ENCODE results near the gene NKX2-4. TPM values are rescaled to one million over a fixed set of nuclear protein-coding genes. Genes with fewer than 3 reads are reported as not detected.

NKX2-4 gene
- total and polyA plus RNA-seq, 9 donors = 0.05 TPM; not detected in 8

- Histone ChIP-seq H3K9me3 (replicated peaks; ENCODE audit: control insufficient read depth, low read depth, low read length) (no peaks in the 10 kb centered on the region), H3K4me3 (ENCODE audit: low read length) (no peak overlapping the region), H3K27ac (ENCODE audit: low read length) (no peak overlapping the region), H3K4me1 (ENCODE audit: control insufficient read depth, insufficient read depth, low read length) (peaks cover 5% of the 10 kb centered on the region), H3K36me3 (ENCODE audit: control insufficient read depth, insufficient read depth, low read length) (no peaks in the 10 kb centered on the region), H3K27me3 (ENCODE audit: control insufficient read depth, insufficient read depth, low read length) (peaks cover 45% of the 10 kb centered on the region)
- DNase-seq = no peak
- WGBS (ENCODE audit: insufficient coverage) = no CpG with 5 or more reads among the region's 3 CpGs
These were observed 2.8 kb downstream of the NKX2-4 start for GRCh38 chr20:21394551-21394950.

DNA sequence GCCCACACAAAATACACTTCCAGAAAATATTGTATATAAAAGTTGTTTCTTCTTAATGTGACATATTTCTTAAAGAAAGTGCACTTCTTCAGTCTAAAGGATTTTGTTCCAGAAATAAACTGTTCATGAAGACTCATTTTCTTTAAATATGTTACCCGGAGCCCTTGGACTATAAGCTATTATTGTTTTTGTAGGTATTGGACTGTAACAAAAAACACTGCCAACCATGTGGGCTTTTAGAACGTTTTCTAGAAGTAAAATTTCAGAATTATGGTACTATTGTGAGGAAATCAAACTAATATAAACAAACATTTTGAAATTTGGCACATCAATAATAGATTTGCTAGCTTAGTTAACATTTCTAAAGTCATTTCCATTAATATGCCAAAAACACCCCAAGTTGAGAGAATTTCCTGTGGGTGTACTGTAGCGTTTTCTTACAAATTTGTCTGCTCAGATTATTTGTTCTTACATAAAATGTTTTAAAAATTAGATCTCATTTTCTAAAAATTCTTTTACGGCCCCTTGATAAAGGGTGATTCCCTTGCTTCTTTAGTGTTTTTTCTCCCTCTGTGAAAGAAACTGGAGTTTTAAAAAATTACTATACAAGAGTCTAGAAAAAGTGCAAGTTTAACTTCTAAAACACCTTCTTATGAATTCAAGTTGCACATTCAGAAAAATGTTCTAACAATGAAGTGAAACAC, 3.4 kb downstream of the NKX2-4 start:
- Histone ChIP-seq H3K27me3 (ENCODE audit: control insufficient read depth, insufficient read depth, low read length) (peaks cover 45% of the 10 kb centered on the region), H3K9me3 (replicated peaks; ENCODE audit: control insufficient read depth, low read depth, low read length) (no peaks in the 10 kb centered on the region), H3K36me3 (ENCODE audit: control insufficient read depth, insufficient read depth, low read length) (no peaks in the 10 kb centered on the region), H3K27ac (ENCODE audit: low read length) (no peak overlapping the region), H3K4me1 (ENCODE audit: control insufficient read depth, insufficient read depth, low read length) (peaks cover 5% of the 10 kb centered on the region), H3K4me3 (ENCODE audit: low read length) (no peak overlapping the region)
- WGBS (ENCODE audit: insufficient coverage) = no CpG with 5 or more reads among the region's 4 CpGs
- peak; percentile 13 for DNase-seq

DNA sequence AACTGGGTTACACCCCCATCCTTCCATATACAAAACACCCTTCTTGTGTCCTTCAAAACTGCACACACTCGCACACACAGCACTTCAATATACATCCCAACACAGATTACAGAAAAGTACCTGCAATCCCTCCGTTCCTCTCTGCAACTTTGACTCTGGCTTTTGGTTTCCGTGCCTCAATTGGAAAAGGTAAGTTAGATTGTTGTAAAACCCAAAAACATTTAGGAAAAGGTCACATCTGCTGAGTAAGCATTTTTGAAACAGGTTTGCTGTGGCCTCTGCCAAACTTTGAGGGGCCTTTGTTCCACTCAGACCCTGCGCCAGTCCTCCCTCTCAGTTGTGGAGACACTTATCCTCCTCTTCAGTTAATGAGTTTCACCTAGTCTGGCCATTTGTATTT, 4.2 kb downstream of the NKX2-4 start:
- no CpG with 5 or more reads among the region's 4 CpGs for WGBS (ENCODE audit: insufficient coverage)
- H3K27me3 ChIP-seq (ENCODE audit: control insufficient read depth, insufficient read depth, low read length) = peaks cover 43% of the 10 kb centered on the region
- no peak for DNase-seq

GRCh38 chr20:21391972-21392352, 5.4 kb downstream of the NKX2-4 start:
- peaks cover 5% of the 10 kb centered on the region for H3K36me3 ChIP-seq (ENCODE audit: control insufficient read depth, insufficient read depth, low read length)
- peak; percentile 5 for DNase-seq
- H3K4me3 ChIP-seq (ENCODE audit: low read length) = no peak overlapping the region
- no peaks in the 10 kb centered on the region for H3K9me3 ChIP-seq (replicated peaks; ENCODE audit: control insufficient read depth, low read depth, low read length)
- WGBS (ENCODE audit: insufficient coverage) = 4% methylated on average over 7 of the region's 10 CpGs
- H3K27ac ChIP-seq (ENCODE audit: low read length) = no peak overlapping the region
- peaks cover 5% of the 10 kb centered on the region for H3K4me1 ChIP-seq (ENCODE audit: control insufficient read depth, insufficient read depth, low read length)
- peaks cover 32% of the 10 kb centered on the region for H3K27me3 ChIP-seq (ENCODE audit: control insufficient read depth, insufficient read depth, low read length)

More for the DNA sequence above, 4.2 kb downstream of the NKX2-4 start:
- Histone ChIP-seq H3K9me3 (replicated peaks; ENCODE audit: control insufficient read depth, low read depth, low read length) (no peaks in the 10 kb centered on the region), H3K4me1 (ENCODE audit: control insufficient read depth, insufficient read depth, low read length) (peaks cover 5% of the 10 kb centered on the region), H3K36me3 (ENCODE audit: control insufficient read depth, insufficient read depth, low read length) (no peaks in the 10 kb centered on the region), H3K4me3 (ENCODE audit: low read length) (no peak overlapping the region), H3K27ac (ENCODE audit: low read length) (no peak overlapping the region)

GRCh38 chr20:21391185-21391971, 5.9 kb downstream of the NKX2-4 start:
- H3K4me1 ChIP-seq (ENCODE audit: control insufficient read depth, insufficient read depth, low read length) = peaks cover 5% of the 10 kb centered on the region
- peak; percentile 8 for DNase-seq
- H3K27ac ChIP-seq (ENCODE audit: low read length) = no peak overlapping the region
- no peak overlapping the region for H3K4me3 ChIP-seq (ENCODE audit: low read length)
- H3K36me3 ChIP-seq (ENCODE audit: control insufficient read depth, insufficient read depth, low read length) = peaks cover 9% of the 10 kb centered on the region
- no peaks in the 10 kb centered on the region for H3K9me3 ChIP-seq (replicated peaks; ENCODE audit: control insufficient read depth, low read depth, low read length)
- peaks cover 28% of the 10 kb centered on the region for H3K27me3 ChIP-seq (ENCODE audit: control insufficient read depth, insufficient read depth, low read length)
- WGBS (ENCODE audit: insufficient coverage) = 14% methylated on average over 56 of the region's 61 CpGs

DNA sequence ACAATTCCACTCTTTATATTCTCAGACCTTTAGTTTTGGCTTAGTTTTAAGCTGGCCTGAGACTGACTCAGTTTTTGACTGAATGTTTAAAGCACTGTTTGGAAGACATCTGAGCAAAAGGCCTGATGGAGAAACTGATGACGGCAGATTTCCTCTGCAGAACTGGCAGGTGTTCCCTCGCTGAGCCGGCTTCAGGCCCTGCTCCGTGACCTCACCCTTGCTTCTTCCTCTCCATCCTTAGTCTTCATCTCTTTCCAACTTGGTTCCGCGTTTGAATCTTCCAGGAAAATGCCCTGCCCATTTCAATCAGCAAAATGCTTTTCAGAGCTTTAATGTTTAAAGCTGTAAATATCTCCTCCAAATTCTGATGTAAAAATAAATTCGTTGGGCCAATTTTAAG, 6.6 kb downstream of the NKX2-4 start:
- peaks cover 3% of the 10 kb centered on the region for H3K4me1 ChIP-seq (ENCODE audit: control insufficient read depth, insufficient read depth, low read length)
- H3K27ac ChIP-seq (ENCODE audit: low read length) = no peak overlapping the region
- DNase-seq = no peak
- 86% methylated on average over 4 of the region's 7 CpGs for WGBS (ENCODE audit: insufficient coverage)
- no peaks in the 10 kb centered on the region for H3K9me3 ChIP-seq (replicated peaks; ENCODE audit: control insufficient read depth, low read depth, low read length)
- peaks cover 23% of the 10 kb centered on the region for H3K27me3 ChIP-seq (ENCODE audit: control insufficient read depth, insufficient read depth, low read length)
- H3K36me3 ChIP-seq (ENCODE audit: control insufficient read depth, insufficient read depth, low read length) = peaks cover 9% of the 10 kb centered on the region
- H3K4me3 ChIP-seq (ENCODE audit: low read length) = no peak overlapping the region

GRCh38 chr20:21389368-21389767, 8.0 kb downstream of the NKX2-4 start:
- Histone ChIP-seq H3K4me1 (ENCODE audit: control insufficient read depth, insufficient read depth, low read length) (no peaks in the 10 kb centered on the region), H3K4me3 (ENCODE audit: low read length) (no peak overlapping the region), H3K27me3 (ENCODE audit: control insufficient read depth, insufficient read depth, low read length) (peaks cover 18% of the 10 kb centered on the region), H3K36me3 (ENCODE audit: control insufficient read depth, insufficient read depth, low read length) (peaks cover 11% of the 10 kb centered on the region), H3K9me3 (replicated peaks; ENCODE audit: control insufficient read depth, low read depth, low read length) (no peaks in the 10 kb centered on the region), H3K27ac (ENCODE audit: low read length) (no peak overlapping the region)
- WGBS (ENCODE audit: insufficient coverage) = no CpG with 5 or more reads among the region's 1 CpG
- DNase-seq = no peak

DNA sequence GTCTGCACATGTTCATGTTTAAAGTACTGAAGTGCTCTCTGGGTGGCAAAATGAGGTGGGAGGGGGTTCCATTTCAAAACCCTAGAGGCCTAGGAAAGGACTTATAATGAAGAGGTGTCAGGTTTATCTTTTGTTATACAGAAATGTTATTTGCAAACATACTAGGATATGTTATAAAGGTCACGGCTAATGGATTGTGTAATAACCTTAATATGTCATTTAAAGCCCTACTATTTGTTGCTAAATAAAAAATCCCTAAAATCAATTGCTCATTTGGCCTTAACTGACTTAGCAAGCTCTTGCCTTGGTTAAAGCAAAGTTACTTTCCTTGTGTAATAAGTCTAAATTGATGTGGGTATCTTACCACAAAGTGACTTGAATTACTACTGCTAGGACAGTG, 8.8 kb downstream of the NKX2-4 start:
- peaks cover 11% of the 10 kb centered on the region for H3K36me3 ChIP-seq (ENCODE audit: control insufficient read depth, insufficient read depth, low read length)
- no peak overlapping the region for H3K27ac ChIP-seq (ENCODE audit: low read length)
- no peak for DNase-seq
- WGBS (ENCODE audit: insufficient coverage) = no CpG with 5 or more reads among the region's 1 CpG
- no peaks in the 10 kb centered on the region for H3K9me3 ChIP-seq (replicated peaks; ENCODE audit: control insufficient read depth, low read depth, low read length)
- H3K4me3 ChIP-seq (ENCODE audit: low read length) = no peak overlapping the region
- H3K27me3 ChIP-seq (ENCODE audit: control insufficient read depth, insufficient read depth, low read length) = peaks cover 18% of the 10 kb centered on the region
- no peaks in the 10 kb centered on the region for H3K4me1 ChIP-seq (ENCODE audit: control insufficient read depth, insufficient read depth, low read length)

DNA sequence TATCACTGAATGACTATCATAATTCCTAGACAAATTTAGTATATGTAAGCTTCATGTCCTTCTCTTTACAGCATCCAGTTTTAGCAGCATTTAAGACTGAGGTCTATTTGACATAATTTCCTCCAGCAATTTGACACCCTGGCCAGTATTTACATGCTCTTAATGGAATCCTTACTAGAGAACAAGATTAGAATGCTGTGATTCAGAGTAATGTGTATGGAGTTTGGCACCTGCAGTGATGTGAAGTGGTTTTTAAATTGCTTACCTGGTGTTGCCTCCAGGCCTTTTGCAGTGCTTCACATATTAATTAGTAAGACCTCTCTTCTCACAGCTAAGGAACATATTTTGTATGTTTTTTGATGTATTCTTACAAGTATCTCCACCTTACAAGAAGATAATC, 9.8 kb downstream of the NKX2-4 start:
- Histone ChIP-seq H3K27ac (ENCODE audit: low read length) (no peak overlapping the region), H3K27me3 (ENCODE audit: control insufficient read depth, insufficient read depth, low read length) (peaks cover 13% of the 10 kb centered on the region), H3K4me3 (ENCODE audit: low read length) (no peak overlapping the region), H3K4me1 (ENCODE audit: control insufficient read depth, insufficient read depth, low read length) (no peaks in the 10 kb centered on the region), H3K36me3 (ENCODE audit: control insufficient read depth, insufficient read depth, low read length) (peaks cover 11% of the 10 kb centered on the region), H3K9me3 (replicated peaks; ENCODE audit: control insufficient read depth, low read depth, low read length) (no peaks in the 10 kb centered on the region)
- no peak for DNase-seq

- H3K4me3 ChIP-seq (ENCODE audit: low read length) = no peak overlapping the region
- no peak overlapping the region for H3K27ac ChIP-seq (ENCODE audit: low read length)
- H3K27me3 ChIP-seq (ENCODE audit: control insufficient read depth, insufficient read depth, low read length) = peaks cover 1% of the 10 kb centered on the region
- 85% methylated on average over 4 of the region's 5 CpGs for WGBS (ENCODE audit: insufficient coverage)
- peaks cover 14% of the 10 kb centered on the region for H3K36me3 ChIP-seq (ENCODE audit: control insufficient read depth, insufficient read depth, low read length)
- no peaks in the 10 kb centered on the region for H3K4me1 ChIP-seq (ENCODE audit: control insufficient read depth, insufficient read depth, low read length)
- DNase-seq = no peak
- H3K9me3 ChIP-seq (replicated peaks; ENCODE audit: control insufficient read depth, low read depth, low read length) = no peaks in the 10 kb centered on the region
These were observed 11.2 kb downstream of the NKX2-4 start for GRCh38 chr20:21386111-21386510.
